ENCODE data around the gene CENPS. TPM values are rescaled to one million over a fixed set of nuclear protein-coding genes. Genes with fewer than 3 reads are reported as not detected.

Gene CENPS
- total and polyA plus RNA-seq, 2 of the 13 experiments (the other 11 are each of a cell fraction or from before 2014, with no cell fraction given), result 3.3 to 22.0 TPM

- TF ChIP-seq MNT (IDR thresholded peaks at IDR 0.05) (no peak), ZFY (CRISPR knock-in tag; IDR thresholded peaks at IDR 0.05) (peak; percentile 84), ZNF414 (CRISPR knock-in tag; IDR thresholded peaks at IDR 0.05) (no peak), KAT8 (CRISPR knock-in tag; IDR thresholded peaks at IDR 0.05) (peak; percentile 92), ZBTB38 (CRISPR knock-in tag; IDR thresholded peaks at IDR 0.05) (peak; percentile 98), ZNF333 (CRISPR knock-in tag; IDR thresholded peaks at IDR 0.05; ENCODE audit: borderline replicate concordance) (no peak), PHF8 (CRISPR knock-in tag; IDR thresholded peaks at IDR 0.05) (peak; percentile 83), ZNF605 (CRISPR knock-in tag; IDR thresholded peaks at IDR 0.05) (no peak), RFXAP (CRISPR knock-in tag; IDR thresholded peaks at IDR 0.05; ENCODE audit: borderline replicate concordance) (peak; percentile 61; the same call in 1 of the 2 replicates), ESRRA (CRISPR knock-in tag; IDR thresholded peaks at IDR 0.05; ENCODE audit: low read depth) (peak; percentile 74; the same call in 1 of the 2 replicates), MBNL3 (CRISPR knock-in tag; conservative IDR thresholded peaks at IDR 0.05) (no peak), SALL2 (CRISPR knock-in tag; IDR thresholded peaks at IDR 0.05) (peak; percentile 88), ZBTB39 (CRISPR knock-in tag; IDR thresholded peaks at IDR 0.05) (no peak), REST (IDR thresholded peaks at IDR 0.05; ENCODE audit: borderline replicate concordance in 1 of 2, low read depth in 1 of 2, low read length in 2 of 2) (peak in 1 of 2 experiments; percentile 62; a peak in 1 of 4 replicates), ZNF776 (CRISPR knock-in tag; IDR thresholded peaks at IDR 0.05) (no peak), ZFP90 (CRISPR knock-in tag; IDR thresholded peaks at IDR 0.05; ENCODE audit: borderline replicate concordance) (no peak; the same call in 1 of the 2 replicates), SKIL (CRISPR knock-in tag; IDR thresholded peaks at IDR 0.05; ENCODE audit: borderline replicate concordance) (0 out of 2 replicates have a peak, but pooled peaks have one; percentile 29), GLI4 (CRISPR knock-in tag; IDR thresholded peaks at IDR 0.05; ENCODE audit: borderline replicate concordance) (no peak)
Observed at GRCh38 chr1:10474613-10475507, 44.6 kb downstream of the CENPS start, which contains the start of gene PEX14 (continued).
